ENCODE results near the gene TTC12.

TTC12 gene

DNA sequence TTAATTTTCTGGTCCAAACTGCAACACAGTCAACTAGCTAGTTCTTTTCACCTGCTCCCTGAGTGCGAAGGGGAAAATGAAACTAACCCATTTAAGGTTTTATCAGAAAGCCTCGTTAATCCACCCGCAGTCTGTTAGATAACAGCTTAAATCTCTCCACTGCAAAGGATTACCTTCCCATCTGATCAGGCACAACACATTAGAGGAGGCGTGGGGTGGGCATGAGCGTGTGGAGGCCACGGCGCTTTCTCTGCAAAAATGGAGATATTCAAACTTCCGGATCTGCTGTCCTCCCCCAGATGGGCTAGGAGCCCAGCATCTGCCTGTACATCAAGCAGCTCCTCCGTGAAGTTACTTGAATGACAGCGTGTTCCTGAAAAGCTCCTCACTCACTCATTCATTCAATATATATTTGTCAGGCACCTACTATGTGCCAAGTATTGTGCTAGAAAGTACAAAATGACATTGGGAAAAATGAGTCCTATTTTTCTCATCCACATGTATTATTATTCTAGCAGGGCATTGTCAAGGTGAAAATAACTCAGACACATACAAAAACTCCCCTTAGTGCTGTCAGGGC, 59.7 kb downstream of the TTC12 start:
- DNase-seq (ENCODE audit: low spot score) = no peak

- no peak for DNase-seq (ENCODE audit: low spot score)
These were observed 61.0 kb downstream of the TTC12 start for GRCh38 chr11:113375402-113375801.

DNA sequence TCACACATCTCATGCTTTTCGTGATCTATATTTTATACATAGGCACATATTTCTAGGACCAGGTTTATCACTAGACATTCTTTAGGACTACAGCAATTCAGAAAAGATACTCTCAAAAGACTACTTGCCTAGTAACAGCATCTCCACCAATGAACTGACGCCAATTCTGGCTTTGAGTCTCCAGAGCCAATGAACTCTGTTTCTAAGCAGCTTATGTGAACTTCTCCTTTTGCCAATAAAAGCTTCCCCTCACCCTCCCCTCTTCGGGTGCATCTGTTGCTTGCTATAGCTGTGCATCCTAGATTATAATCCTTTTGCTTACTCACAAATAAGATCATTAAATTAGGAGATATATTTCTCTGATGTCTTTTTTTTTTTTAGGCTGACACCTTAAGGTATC, 61.8 kb downstream of the TTC12 start:
- no peak for DNase-seq (ENCODE audit: low spot score)

GRCh38 chr11:113377681-113378412, 63.5 kb downstream of the TTC12 start:
- no peak for DNase-seq (ENCODE audit: low spot score)

DNA sequence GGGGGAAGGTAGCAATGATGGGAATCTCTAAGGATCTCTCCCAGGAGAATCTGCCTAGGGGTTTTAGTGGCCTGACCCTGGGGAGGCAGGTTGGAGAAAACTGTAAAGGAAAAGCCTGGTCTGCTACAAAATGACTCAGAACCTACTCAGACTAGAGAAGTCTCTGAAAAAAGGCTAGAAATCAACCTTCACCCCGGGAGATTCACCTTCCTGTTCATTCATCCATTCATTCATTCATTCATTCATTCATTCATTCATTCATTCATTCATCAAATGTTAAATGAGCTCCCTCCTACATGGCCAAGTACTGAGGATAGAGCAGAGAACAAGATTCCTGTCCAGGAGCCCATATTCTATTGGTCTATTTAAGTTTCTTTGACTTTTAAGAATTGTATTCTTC, 64.3 kb downstream of the TTC12 start:
- DNase-seq (ENCODE audit: low spot score) = no peak

- no peak for DNase-seq (ENCODE audit: low spot score)
These were observed 67.7 kb downstream of the TTC12 start for GRCh38 chr11:113382121-113382520.

GRCh38 chr11:113384551-113384950, 70.2 kb downstream of the TTC12 start:
- DNase-seq (ENCODE audit: low spot score) = no peak

- no peak for DNase-seq (ENCODE audit: low spot score)
These were observed 71.4 kb downstream of the TTC12 start for GRCh38 chr11:113385749-113386148.

- DNase-seq (ENCODE audit: low spot score) = no peak
These were observed 72.5 kb downstream of the TTC12 start for GRCh38 chr11:113386866-113387265.

- no peak for DNase-seq (ENCODE audit: low spot score)
These were observed 73.3 kb downstream of the TTC12 start, which contains the start of gene ANKK1 for GRCh38 chr11:113387605-113388211. ANKK1 (plus strand) TSS chr11:113387779; CDS start chr11:113387885, 106 bp downstream.

DNA sequence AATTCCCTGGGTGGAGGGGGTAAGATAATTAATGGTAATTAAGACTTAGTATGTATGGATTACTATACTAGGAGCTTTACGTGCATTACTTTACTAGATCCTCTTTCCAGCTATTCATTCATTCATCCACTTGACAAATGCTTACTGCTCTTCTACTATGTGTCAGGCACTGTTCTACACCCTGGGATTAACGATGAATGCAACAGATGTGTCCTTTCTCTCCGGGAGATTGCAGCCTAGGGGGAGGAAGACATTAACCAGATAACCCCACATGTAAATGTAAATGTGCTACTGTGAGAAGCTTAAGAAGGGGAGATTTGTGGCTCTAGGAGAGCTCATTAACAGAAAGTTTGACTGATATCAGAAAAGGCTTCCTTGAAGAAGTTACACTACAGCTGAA, 74.9 kb downstream of the TTC12 start:
- no peak for DNase-seq (ENCODE audit: low spot score)

DNA sequence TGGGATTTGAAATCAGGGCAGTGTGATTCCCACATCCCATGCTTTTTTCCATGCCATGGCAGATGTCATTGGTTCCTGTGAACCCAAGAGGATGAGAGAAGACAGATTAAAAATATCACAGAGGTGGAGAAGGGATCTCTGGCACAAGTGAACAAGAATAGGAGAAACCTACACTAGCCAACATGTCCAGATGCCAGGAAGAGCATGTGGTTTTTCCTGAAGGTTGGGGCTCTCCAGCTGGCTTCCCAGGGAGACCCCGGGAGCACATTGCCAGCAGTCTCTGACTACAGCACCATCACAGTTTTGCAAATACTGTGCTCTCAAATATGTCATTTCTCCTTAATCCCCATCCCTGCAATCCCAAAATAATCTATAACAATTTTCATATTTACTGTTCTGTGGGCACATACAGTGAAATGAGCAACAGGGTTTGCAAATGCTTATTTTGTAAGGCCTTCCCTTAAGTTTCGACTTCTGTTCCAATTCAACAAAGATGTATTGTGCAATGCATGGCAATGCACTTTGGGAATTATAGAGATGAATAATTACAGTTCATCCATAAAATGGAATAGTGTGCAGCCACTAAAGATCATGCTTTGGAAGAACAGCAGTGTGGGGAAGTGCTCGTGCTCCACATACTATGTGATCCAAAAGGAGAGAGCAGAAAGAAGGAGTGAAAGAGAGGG, 78.0 kb downstream of the TTC12 start:
- no peak for DNase-seq (ENCODE audit: low spot score)

DNA sequence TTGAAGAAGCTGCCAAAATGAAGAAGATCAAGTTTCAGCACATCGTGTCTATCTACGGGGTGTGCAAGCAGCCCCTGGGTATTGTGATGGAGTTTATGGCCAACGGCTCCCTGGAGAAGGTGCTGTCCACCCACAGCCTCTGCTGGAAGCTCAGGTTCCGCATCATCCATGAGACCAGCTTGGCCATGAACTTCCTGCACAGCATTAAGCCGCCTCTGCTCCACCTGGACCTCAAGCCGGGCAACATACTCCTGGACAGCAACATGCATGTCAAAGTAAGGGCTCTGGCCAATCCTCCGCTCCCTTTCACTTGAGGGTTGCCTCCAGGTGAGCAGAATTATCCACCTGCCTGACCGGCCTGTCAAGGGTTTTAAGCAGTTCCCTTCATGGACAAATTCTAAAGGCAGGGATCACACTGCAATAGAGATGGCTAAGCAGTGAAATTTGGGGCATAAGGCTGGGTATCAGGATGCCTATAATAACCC, 79.2 kb downstream of the TTC12 start:
- DNase-seq (ENCODE audit: low spot score) = no peak

GRCh38 chr11:113394919-113395318, 80.5 kb downstream of the TTC12 start:
- no peak for DNase-seq (ENCODE audit: low spot score)

DNA sequence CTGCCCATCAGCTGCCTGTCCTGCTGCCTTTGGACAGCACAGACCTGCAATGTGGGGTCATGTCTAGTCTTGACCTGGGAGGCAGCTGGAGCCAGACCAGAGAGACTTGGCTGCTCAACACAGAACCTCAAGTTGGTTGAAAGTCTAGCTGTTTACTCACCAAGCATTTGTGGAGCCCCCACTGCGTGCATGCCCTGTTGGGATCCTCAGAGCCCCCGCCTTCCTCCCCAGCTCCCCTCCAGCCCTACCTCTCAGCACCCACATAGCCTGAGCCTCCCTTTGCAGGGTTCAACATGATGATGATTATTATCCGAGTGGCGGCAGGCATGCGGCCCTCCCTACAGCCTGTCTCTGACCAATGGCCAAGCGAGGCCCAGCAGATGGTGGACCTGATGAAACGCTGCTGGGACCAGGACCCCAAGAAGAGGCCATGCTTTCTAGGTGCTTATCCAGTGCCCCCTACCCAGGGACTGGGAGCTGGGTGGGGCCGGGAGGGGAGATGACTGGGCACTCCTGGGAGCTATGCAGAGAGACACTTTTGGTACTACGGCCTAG, 81.5 kb downstream of the TTC12 start:
- no peak for DNase-seq (ENCODE audit: low spot score)

DNA sequence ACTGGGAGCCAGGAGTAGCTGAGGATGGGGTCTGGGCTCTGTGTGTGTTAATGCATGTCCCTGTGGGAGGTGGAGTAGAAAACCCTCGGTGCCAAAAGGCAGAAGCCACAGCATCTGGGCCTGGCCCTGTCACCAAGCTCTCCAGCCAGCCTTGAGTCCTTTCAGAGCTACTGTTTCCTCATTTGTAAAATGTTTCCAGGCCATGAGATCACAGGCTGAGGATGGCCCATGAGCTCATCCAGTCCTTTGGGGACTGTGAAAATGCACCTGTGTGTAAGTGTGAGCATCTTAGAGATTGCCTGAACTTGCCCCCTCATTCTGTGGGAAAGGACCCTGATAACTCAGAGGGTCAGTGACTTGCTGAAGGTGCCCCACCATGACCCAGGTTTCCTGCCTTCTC, 82.3 kb downstream of the TTC12 start:
- DNase-seq (ENCODE audit: low spot score) = no peak

GRCh38 chr11:113397212-113397611, 82.8 kb downstream of the TTC12 start:
- no peak for DNase-seq (ENCODE audit: low spot score)

GRCh38 chr11:113397821-113398220, 83.4 kb downstream of the TTC12 start:
- DNase-seq (ENCODE audit: low spot score) = no peak

- no peak for DNase-seq (ENCODE audit: low spot score)
These were observed 84.5 kb downstream of the TTC12 start for GRCh38 chr11:113398669-113399430.

DNA sequence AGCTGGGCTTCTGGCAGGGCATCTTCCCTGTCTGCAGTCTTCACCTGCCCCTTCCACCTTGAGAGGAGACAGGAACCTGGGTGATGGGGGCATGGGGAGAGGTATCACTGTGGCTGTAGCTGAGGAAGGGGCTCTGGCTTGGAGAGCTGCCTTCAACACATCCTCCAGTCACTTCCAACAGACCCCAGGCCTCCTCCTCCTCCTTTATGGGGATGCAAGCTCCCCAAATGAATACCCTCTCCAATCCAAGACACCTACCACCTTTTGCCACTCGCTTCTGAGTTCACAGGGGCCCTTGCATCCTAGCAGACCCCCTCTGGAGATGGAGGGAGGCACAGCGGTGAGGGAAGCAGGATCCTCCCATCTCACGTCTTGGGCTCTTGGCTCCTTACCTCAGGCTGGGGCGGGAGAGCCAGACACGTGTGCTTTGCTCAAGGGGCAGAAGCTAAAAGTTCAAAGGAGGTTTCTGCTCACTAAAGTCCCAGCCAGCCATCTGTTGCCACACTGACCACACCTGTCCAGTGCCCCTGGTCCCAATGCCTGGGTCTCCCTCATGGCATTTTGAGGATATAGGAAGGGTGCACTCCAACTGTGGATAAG, 86.3 kb downstream of the TTC12 start:
- no peak for DNase-seq (ENCODE audit: low spot score)

DNA sequence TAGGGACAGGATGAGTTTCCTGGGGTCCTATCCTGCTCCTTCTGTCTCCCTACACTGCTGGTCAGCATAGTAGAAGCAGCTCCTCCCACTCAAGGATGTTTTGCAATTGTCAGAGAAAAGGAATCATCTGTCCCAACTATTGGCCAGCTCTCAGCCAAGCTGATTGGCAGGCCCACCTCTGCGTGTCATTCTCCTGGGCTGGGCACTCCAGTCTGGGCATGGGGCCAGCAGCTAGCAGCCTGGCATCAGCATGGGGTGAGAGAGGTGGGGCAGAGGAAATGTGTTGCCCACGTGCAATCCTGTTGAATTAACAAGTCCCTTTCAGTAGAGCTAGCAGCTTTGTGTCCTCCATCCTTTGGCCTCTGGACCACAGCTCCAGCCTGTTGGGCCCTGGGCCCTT, 87.3 kb downstream of the TTC12 start:
- DNase-seq (ENCODE audit: low spot score) = no peak
